Measurements from ENCODE around the gene IFITM5. TPM values are rescaled to one million over a fixed set of nuclear protein-coding genes. Genes with fewer than 3 reads are reported as not detected.
"Not testable (repeated sequence)": the region's sequence is repeated elsewhere in the genome, so short reads cannot be mapped to it uniquely, and the experiment has no call there.

IFITM5 gene
- total and polyA plus RNA-seq, 2 experiments from 2014 or later, result not detected

DNA sequence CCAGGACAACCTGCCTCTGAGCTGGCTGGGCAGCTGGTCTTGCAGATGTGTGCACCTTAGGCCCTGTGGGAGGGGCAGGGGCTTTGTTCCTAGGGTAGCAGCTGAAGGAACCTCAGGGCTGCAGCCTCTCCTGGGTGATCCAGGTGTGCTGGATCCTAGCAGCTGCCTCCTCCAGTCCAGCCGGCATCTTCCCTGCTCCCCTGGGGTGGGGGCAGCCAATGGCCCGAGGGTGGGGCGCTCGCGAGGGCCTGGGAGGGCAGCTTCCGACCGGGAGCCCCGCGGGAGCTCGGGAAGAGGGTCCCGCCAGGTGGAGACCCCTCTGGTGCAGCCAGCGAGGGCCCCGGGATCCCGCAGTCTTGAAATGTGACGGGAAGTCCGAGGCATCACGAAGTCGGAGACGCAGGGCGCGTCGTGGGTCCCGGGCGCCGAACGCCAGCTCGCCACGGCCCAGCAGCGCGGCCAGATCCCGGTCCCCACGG lies 16.2 kb upstream of the IFITM5 start:
- WGBS (ENCODE audit: low lambda C conversion rate, missing lambda C conversion rate), result 38% methylated on average over 25 of the region's 32 CpGs

DNA sequence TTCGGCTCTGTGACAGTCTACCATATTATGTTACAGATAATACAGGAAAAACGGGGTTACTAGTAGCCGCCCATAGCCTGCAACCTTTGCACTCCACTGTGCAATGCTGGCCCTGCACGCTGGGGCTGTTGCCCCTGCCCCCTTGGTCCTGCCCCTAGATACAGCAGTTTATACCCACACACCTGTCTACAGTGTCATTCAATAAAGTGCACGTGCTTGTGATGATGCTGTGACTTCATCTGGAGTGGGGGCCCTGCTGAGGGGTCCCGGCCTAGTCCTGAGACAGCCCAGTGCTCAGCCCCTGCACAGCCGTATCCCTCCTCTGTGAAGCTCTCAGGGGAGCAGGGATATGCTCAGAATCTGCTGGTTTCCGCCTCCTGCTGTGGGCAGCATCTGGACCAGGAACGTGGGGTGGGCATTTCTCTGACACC lies 15.7 kb upstream of the IFITM5 start:
- H3K9me3 ChIP-seq (ENCODE audit: low read depth), result no peaks in the 10 kb centered on the region
- no peak overlapping the region for H2AFZ ChIP-seq
- peaks cover 42% of the 10 kb centered on the region for H3K4me1 ChIP-seq (ENCODE audit: insufficient read depth)
- H3K4me2 ChIP-seq, result peak overlapping the region; percentile 84
- peaks cover 32% of the 10 kb centered on the region for H3K79me2 ChIP-seq
- H3K27ac ChIP-seq, result peak overlapping the region; percentile 89
- no peaks in the 10 kb centered on the region for H3K9me2 ChIP-seq (replicated peaks; ENCODE audit: insufficient read depth)
- no peaks in the 10 kb centered on the region for H3K36me3 ChIP-seq (replicated peaks; ENCODE audit: insufficient read depth, low read depth)
- TF ChIP-seq EZH2 (IDR thresholded peaks at IDR 0.05; ENCODE audit: borderline replicate concordance) (no peak), EZH2phosphoT487 (IDR thresholded peaks at IDR 0.05; ENCODE audit: low read depth, severe bottlenecking, unreplicated experiment) (no peak)
- TF ChIP-seq, protein P1, sequence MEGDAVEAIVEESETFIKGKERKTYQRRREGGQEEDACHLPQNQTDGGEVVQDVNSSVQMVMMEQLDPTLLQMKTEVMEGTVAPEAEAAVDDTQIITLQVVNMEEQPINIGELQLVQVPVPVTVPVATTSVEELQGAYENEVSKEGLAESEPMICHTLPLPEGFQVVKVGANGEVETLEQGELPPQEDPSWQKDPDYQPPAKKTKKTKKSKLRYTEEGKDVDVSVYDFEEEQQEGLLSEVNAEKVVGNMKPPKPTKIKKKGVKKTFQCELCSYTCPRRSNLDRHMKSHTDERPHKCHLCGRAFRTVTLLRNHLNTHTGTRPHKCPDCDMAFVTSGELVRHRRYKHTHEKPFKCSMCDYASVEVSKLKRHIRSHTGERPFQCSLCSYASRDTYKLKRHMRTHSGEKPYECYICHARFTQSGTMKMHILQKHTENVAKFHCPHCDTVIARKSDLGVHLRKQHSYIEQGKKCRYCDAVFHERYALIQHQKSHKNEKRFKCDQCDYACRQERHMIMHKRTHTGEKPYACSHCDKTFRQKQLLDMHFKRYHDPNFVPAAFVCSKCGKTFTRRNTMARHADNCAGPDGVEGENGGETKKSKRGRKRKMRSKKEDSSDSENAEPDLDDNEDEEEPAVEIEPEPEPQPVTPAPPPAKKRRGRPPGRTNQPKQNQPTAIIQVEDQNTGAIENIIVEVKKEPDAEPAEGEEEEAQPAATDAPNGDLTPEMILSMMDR (IDR thresholded peaks at IDR 0.05; ENCODE audit: poor library complexity), result no peak
- 62% methylated on average over 9 of the region's 9 CpGs for WGBS (ENCODE audit: low lambda C conversion rate, missing lambda C conversion rate)
- no peak for DNase-seq (ENCODE audit: low spot score)
- no peak overlapping the region for H3K4me3 ChIP-seq
- no peaks in the 10 kb centered on the region for H4K20me1 ChIP-seq (ENCODE audit: insufficient read depth, poor library complexity, severe bottlenecking)
- peaks cover 14% of the 10 kb centered on the region for H3K27me3 ChIP-seq

More for the DNA sequence above, 16.2 kb upstream of the IFITM5 start:
- peaks cover 14% of the 10 kb centered on the region for H3K27me3 ChIP-seq
- H3K4me3 ChIP-seq, result peak overlapping the region; percentile 33
- peak overlapping the region; percentile 84 for H3K4me2 ChIP-seq
- H3K36me3 ChIP-seq (replicated peaks; ENCODE audit: insufficient read depth, low read depth), result no peaks in the 10 kb centered on the region
- H3K79me2 ChIP-seq, result peaks cover 36% of the 10 kb centered on the region
- H3K9me3 ChIP-seq (ENCODE audit: low read depth), result no peaks in the 10 kb centered on the region
- H4K20me1 ChIP-seq (ENCODE audit: insufficient read depth, poor library complexity, severe bottlenecking), result no peaks in the 10 kb centered on the region
- peak overlapping the region; percentile 28 for H3K27ac ChIP-seq
- no peak for DNase-seq (ENCODE audit: low spot score)
- H3K9me2 ChIP-seq (replicated peaks; ENCODE audit: insufficient read depth), result no peaks in the 10 kb centered on the region
- H2AFZ ChIP-seq, result no peak overlapping the region
- peaks cover 42% of the 10 kb centered on the region for H3K4me1 ChIP-seq (ENCODE audit: insufficient read depth)
- TF ChIP-seq EZH2phosphoT487 (IDR thresholded peaks at IDR 0.05; ENCODE audit: low read depth, severe bottlenecking, unreplicated experiment) (no peak), EZH2 (IDR thresholded peaks at IDR 0.05; ENCODE audit: borderline replicate concordance) (no peak)
- TF ChIP-seq, protein P1 (IDR thresholded peaks at IDR 0.05; ENCODE audit: poor library complexity), result no peak

DNA sequence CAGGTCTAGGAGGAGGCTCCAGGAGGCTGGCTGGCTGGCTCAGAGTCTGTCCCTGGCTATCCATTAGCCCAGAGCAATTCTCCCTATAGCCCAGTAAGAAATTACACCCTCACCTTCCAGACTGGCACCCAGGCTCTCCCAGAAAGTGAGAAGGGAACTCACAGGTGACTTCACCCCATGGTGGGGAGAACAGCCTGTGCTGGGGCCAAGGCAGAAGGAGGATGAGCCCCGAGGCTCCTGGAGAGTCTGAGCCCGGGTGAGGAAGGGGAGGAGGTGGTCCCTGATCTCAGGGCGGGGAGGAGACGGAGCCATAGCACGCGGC lies 15.2 kb upstream of the IFITM5 start:
- H3K9me3 ChIP-seq (ENCODE audit: low read depth); DNase-seq (ENCODE audit: low spot score); H2AFZ ChIP-seq; H3K9me2 ChIP-seq (replicated peaks; ENCODE audit: insufficient read depth); H3K4me3 ChIP-seq; H3K36me3 ChIP-seq (replicated peaks; ENCODE audit: insufficient read depth, low read depth); H4K20me1 ChIP-seq (ENCODE audit: insufficient read depth, poor library complexity, severe bottlenecking): not testable (repeated sequence)
- Histone ChIP-seq H3K27ac (peak overlapping the region; percentile 89), H3K27me3 (peaks cover 14% of the 10 kb centered on the region), H3K4me1 (ENCODE audit: insufficient read depth) (peaks cover 47% of the 10 kb centered on the region), H3K4me2 (peak overlapping the region; percentile 84), H3K79me2 (peaks cover 30% of the 10 kb centered on the region)
- WGBS (ENCODE audit: low lambda C conversion rate, missing lambda C conversion rate), result 17% methylated on average over 4 of the region's 6 CpGs

DNA sequence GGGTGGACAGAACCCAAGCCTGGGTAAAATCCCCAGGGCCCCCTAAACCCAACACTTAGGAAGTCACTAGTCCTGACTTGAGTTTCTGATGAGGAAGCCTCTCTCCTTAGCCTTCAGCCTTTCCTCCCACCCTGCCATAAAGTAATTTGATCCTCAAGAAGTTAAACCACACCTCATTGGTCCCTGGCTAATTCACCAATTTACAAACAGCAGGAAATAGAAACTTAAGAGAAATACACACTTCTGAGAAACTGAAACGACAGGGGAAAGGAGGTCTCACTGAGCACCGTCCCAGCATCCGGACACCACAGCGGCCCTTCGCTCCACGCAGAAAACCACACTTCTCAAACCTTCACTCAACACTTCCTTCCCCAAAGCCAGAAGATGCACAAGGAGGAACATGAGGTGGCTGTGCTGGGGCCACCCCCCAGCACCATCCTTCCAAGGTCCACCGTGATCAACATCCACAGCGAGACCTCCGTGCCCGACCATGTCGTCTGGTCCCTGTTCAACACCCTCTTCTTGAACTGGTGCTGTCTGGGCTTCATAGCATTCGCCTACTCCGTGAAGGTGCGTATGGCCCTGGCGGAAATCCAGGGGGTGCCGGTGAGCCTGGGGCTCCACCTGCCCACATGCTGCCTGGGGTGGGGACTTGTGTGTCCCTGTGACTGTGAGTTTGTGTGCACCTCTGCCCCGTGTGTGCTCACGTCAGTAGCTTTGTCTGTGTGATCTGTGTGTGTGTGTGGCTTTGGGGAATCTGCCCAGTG lies 14.6 kb upstream of the IFITM5 start, which contains the start of gene IFITM1:
IFITM1 (plus strand) TSS at position 254 of the 767 bp plus-strand sequence; CDS start at position 385, 131 bp downstream.
- H3K9me2 ChIP-seq (replicated peaks; ENCODE audit: insufficient read depth), result no peaks in the 10 kb centered on the region
- H3K27me3 ChIP-seq, result peaks cover 14% of the 10 kb centered on the region
- WGBS (ENCODE audit: low lambda C conversion rate, missing lambda C conversion rate), result 13% methylated on average over 18 of the region's 18 CpGs
- H3K4me3 ChIP-seq, result peak within 1 kb of the TSS; percentile 47
- H3K4me2 ChIP-seq, result peak within 1 kb of the TSS; percentile 84
- H3K36me3 ChIP-seq (replicated peaks; ENCODE audit: insufficient read depth, low read depth), result no peaks in the 10 kb centered on the region
- peaks cover 53% of the 10 kb centered on the region for H3K4me1 ChIP-seq (ENCODE audit: insufficient read depth)
- H4K20me1 ChIP-seq (ENCODE audit: insufficient read depth, poor library complexity, severe bottlenecking), result no peaks in the 10 kb centered on the region
- H3K9me3 ChIP-seq (ENCODE audit: low read depth), result no peaks in the 10 kb centered on the region
- peak; percentile 62 for DNase-seq (ENCODE audit: low spot score)
- TF ChIP-seq, protein P1 (IDR thresholded peaks at IDR 0.05; ENCODE audit: poor library complexity), result no peak
- no peak for TF ChIP-seq EZH2 (IDR thresholded peaks at IDR 0.05; ENCODE audit: borderline replicate concordance)
- no peak for TF ChIP-seq EZH2phosphoT487 (IDR thresholded peaks at IDR 0.05; ENCODE audit: low read depth, severe bottlenecking, unreplicated experiment)
- H2AFZ ChIP-seq, result no peak within 1 kb of the TSS
- H3K27ac ChIP-seq, result peak within 1 kb of the TSS; percentile 89
- peaks cover 34% of the 10 kb centered on the region for H3K79me2 ChIP-seq
